ENCODE measurements around the gene HSPB8. TPM values are rescaled to one million over a fixed set of nuclear protein-coding genes. Genes with fewer than 3 reads are reported as not detected.

Gene HSPB8
- total and polyA plus RNA-seq, 4 experiments from 2014 or later: not detected

GRCh38 chr12:119171691-119172425, 6.9 kb upstream of the HSPB8 start:
- peaks cover 0 to 7% (median under 1%) of the 10 kb centered on the region in 8 donors for H3K9me3 Mint-ChIP-seq
- H3K27me3 ChIP-seq (ENCODE audit: insufficient read depth, low read length): no peaks in the 10 kb centered on the region

GRCh38 chr12:119175081-119175480, 3.6 kb upstream of the HSPB8 start:
- H3K36me3 ChIP-seq (ENCODE audit: insufficient read depth, low read length): no peaks in the 10 kb centered on the region
- Mint-ChIP-seq H3K27me3 (peaks cover 6 to 10% of the 10 kb centered on the region in 2 donors), H3K36me3 (no peaks in the 10 kb centered on the region), H3K9me3 (peaks cover 0 to 5% (median 0%) of the 10 kb centered on the region in 8 donors), H3K4me1 (no peaks in the 10 kb centered on the region), H3K4me3 (no peak overlapping the region), H3K27ac (no peak overlapping the region)
- ChIA-PET CTCF (ENCODE audit: partially characterized antibody) (no interaction called here), POLR2A (ENCODE audit: partially characterized antibody) (no interaction called here)
- intact Hi-C loops (cut with micrococcal nuclease): no loop called here
- no peaks in the 10 kb centered on the region for H3K9me3 ChIP-seq (ENCODE audit: control insufficient read depth in 1 of 2, low read length in 2 of 2)
- H3K27ac ChIP-seq (ENCODE audit: low read depth, low read length): no peak overlapping the region
- no peak overlapping the region for H3K4me3 ChIP-seq (ENCODE audit: low read length in 2 of 2)
- DNase-seq: no peak
- no peaks in the 10 kb centered on the region for H3K4me1 ChIP-seq (ENCODE audit: insufficient read depth, low read length)
- no peaks in the 10 kb centered on the region for H3K27me3 ChIP-seq (ENCODE audit: insufficient read depth, low read length)

More at GRCh38 chr12:119171691-119172425, 6.9 kb upstream of the HSPB8 start:
- Mint-ChIP-seq H3K4me3 (no peak overlapping the region), H3K27ac (no peak overlapping the region), H3K27me3 (peaks cover 2 to 5% of the 10 kb centered on the region in 2 donors), H3K4me1 (no peaks in the 10 kb centered on the region), H3K36me3 (no peaks in the 10 kb centered on the region)
- intact Hi-C loops (cut with micrococcal nuclease): no loop called here
- Histone ChIP-seq H3K36me3 (ENCODE audit: insufficient read depth, low read length) (no peaks in the 10 kb centered on the region), H3K4me1 (ENCODE audit: insufficient read depth, low read length) (no peaks in the 10 kb centered on the region), H3K9me3 (ENCODE audit: control insufficient read depth in 1 of 2, low read length in 2 of 2) (no peaks in the 10 kb centered on the region), H3K4me3 (ENCODE audit: low read length in 2 of 2) (no peak overlapping the region), H3K27ac (ENCODE audit: low read depth, low read length) (no peak overlapping the region)
- ChIA-PET CTCF (ENCODE audit: partially characterized antibody) (no interaction called here), POLR2A (ENCODE audit: partially characterized antibody) (no interaction called here)
- no peak for DNase-seq

DNA sequence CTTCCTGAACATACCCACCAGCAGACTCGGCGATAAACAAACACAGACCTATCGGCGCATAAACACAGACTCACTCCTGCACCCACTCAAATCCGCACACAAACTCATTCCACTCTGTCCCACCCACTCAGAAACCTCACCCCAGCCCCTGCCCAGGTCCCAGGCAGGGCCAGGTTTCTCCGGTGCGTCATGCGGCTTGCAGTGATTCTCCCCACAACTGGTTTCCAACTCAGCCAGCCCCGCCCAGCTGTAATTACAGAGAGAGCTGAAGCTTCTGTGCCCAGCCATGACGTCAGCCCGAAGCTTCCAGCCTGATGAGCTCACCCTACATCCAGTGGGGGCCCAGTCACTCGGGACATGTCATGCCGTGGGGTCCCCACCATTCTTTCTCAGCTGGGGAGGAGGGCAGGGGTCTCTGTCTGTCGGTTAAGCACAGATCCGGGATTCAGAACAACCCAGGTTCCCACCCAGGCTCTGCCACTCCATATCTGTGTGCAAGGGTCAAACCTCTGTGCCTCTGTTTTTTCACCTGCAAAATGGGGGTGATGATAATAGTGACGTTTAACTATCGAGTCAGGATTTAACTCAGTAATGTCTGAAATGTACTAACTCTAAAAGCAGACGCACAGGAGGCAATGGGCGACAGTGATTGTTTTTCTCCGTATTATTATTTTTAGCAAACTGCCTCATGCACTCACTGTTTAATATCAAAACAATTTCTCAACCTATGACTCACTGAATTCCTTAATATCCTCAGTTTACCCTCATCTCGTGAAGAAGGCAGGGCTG, 2.3 kb upstream of the HSPB8 start:
- POLR2A ChIA-PET (ENCODE audit: partially characterized antibody): no interaction called here
- Histone ChIP-seq H3K27ac (ENCODE audit: low read depth, low read length) (no peak overlapping the region), H3K4me1 (ENCODE audit: insufficient read depth, low read length) (no peaks in the 10 kb centered on the region), H3K4me3 (ENCODE audit: low read length in 2 of 2) (no peak overlapping the region), H3K27me3 (ENCODE audit: insufficient read depth, low read length) (no peaks in the 10 kb centered on the region), H3K9me3 (ENCODE audit: control insufficient read depth in 1 of 2, low read length in 2 of 2) (no peaks in the 10 kb centered on the region), H3K36me3 (ENCODE audit: insufficient read depth, low read length) (no peaks in the 10 kb centered on the region)
- intact Hi-C loops (cut with micrococcal nuclease): no loop called here
- Mint-ChIP-seq H3K4me3 (no peak overlapping the region), H3K27me3 (peaks cover 5 to 10% of the 10 kb centered on the region in 2 donors), H3K4me1 (no peaks in the 10 kb centered on the region), H3K9me3 (peaks cover 0 to 5% (median 0%) of the 10 kb centered on the region in 8 donors), H3K36me3 (no peaks in the 10 kb centered on the region), H3K27ac (no peak overlapping the region)
- CTCF ChIA-PET (ENCODE audit: partially characterized antibody): no interaction called here
- DNase-seq: no peak

DNA sequence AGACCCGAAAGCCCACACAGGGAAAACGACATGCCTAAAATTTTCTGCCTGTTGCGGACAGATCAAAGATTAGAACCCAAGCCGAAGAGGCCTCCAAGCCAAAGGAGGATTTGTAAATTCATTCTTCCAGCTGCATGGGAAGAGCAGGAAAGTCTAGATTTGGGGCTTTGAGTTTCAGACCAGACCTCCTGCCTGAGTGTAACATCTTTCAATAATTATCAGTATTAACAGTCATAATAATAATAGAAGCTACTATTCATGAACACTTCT, 1.7 kb upstream of the HSPB8 start:
- CTCF ChIA-PET (ENCODE audit: partially characterized antibody): no interaction called here

GRCh38 chr12:119177724-119178380, 879 bp upstream of the HSPB8 start:
- no peaks in the 10 kb centered on the region for H3K9me3 ChIP-seq (ENCODE audit: control insufficient read depth in 1 of 2, low read length in 2 of 2)
- H3K27ac ChIP-seq (ENCODE audit: low read depth, low read length): no peak overlapping the region
- intact Hi-C loops (cut with micrococcal nuclease): no loop called here
- no peak for DNase-seq
- no peaks in the 10 kb centered on the region for H3K4me1 ChIP-seq (ENCODE audit: insufficient read depth, low read length)
- ChIA-PET CTCF (ENCODE audit: partially characterized antibody) (no interaction called here), POLR2A (ENCODE audit: partially characterized antibody) (no interaction called here)
- H3K4me1 Mint-ChIP-seq: no peaks in the 10 kb centered on the region
- H3K9me3 Mint-ChIP-seq: peaks cover 0 to 2% (median 0%) of the 10 kb centered on the region in 8 donors
- no peak overlapping the region for H3K27ac Mint-ChIP-seq
- H3K36me3 Mint-ChIP-seq: no peaks in the 10 kb centered on the region
- H3K27me3 Mint-ChIP-seq: peaks cover 5 to 10% of the 10 kb centered on the region in 2 donors
- no peak overlapping the region for H3K4me3 Mint-ChIP-seq
- no peaks in the 10 kb centered on the region for H3K36me3 ChIP-seq (ENCODE audit: insufficient read depth, low read length)
- H3K27me3 ChIP-seq (ENCODE audit: insufficient read depth, low read length): no peaks in the 10 kb centered on the region
- no peak overlapping the region for H3K4me3 ChIP-seq (ENCODE audit: low read length in 2 of 2)

More for the DNA sequence above, 1.7 kb upstream of the HSPB8 start:
- Histone ChIP-seq H3K9me3 (ENCODE audit: control insufficient read depth in 1 of 2, low read length in 2 of 2) (no peaks in the 10 kb centered on the region), H3K27ac (ENCODE audit: low read depth, low read length) (no peak overlapping the region), H3K4me3 (ENCODE audit: low read length in 2 of 2) (no peak overlapping the region), H3K36me3 (ENCODE audit: insufficient read depth, low read length) (no peaks in the 10 kb centered on the region), H3K4me1 (ENCODE audit: insufficient read depth, low read length) (no peaks in the 10 kb centered on the region), H3K27me3 (ENCODE audit: insufficient read depth, low read length) (no peaks in the 10 kb centered on the region)
- POLR2A ChIA-PET (ENCODE audit: partially characterized antibody): no interaction called here
- H3K27ac Mint-ChIP-seq: no peak overlapping the region
- no peak for DNase-seq
- no peaks in the 10 kb centered on the region for H3K36me3 Mint-ChIP-seq
- H3K4me1 Mint-ChIP-seq: no peaks in the 10 kb centered on the region
- H3K9me3 Mint-ChIP-seq: peaks cover 0 to 5% (median 0%) of the 10 kb centered on the region in 8 donors
- H3K27me3 Mint-ChIP-seq: peaks cover 5 to 10% of the 10 kb centered on the region in 2 donors
- intact Hi-C loops (cut with micrococcal nuclease): no loop called here
- H3K4me3 Mint-ChIP-seq: no peak overlapping the region

GRCh38 chr12:119179335-119180021, 747 bp downstream of the HSPB8 start:
- Mint-ChIP-seq H3K4me3 (no peak overlapping the region), H3K27ac (peak overlapping the region in 1 of 7 donors; percentile 43), H3K36me3 (no peaks in the 10 kb centered on the region), H3K9me3 (peaks cover 0 to 2% (median 0%) of the 10 kb centered on the region in 8 donors), H3K27me3 (peaks cover 5 to 10% of the 10 kb centered on the region in 2 donors), H3K4me1 (no peaks in the 10 kb centered on the region)
- Histone ChIP-seq H3K27ac (ENCODE audit: low read depth, low read length) (no peak overlapping the region), H3K4me1 (ENCODE audit: insufficient read depth, low read length) (no peaks in the 10 kb centered on the region), H3K9me3 (ENCODE audit: control insufficient read depth in 1 of 2, low read length in 2 of 2) (no peaks in the 10 kb centered on the region), H3K4me3 (ENCODE audit: low read length in 2 of 2) (no peak overlapping the region), H3K36me3 (ENCODE audit: insufficient read depth, low read length) (no peaks in the 10 kb centered on the region), H3K27me3 (ENCODE audit: insufficient read depth, low read length) (no peaks in the 10 kb centered on the region)
- CTCF ChIA-PET (ENCODE audit: partially characterized antibody): no interaction called here
- intact Hi-C loops (cut with micrococcal nuclease): no loop called here
- POLR2A ChIA-PET (ENCODE audit: partially characterized antibody): no interaction called here
- DNase-seq: no peak
